HepG2 (cell line): ENCODE results near the gene OAT. TPM values are rescaled to one million over a fixed set of nuclear protein-coding genes. Genes with fewer than 3 reads are reported as not detected.

Experiments used
- BORCS8-MEF2B ChIP-seq: sonication (generic); formaldehyde crosslinking; IDR thresholded peaks from 2 replicates; pipeline ENCODE4 v1.8.0; 2022; ENCODE audit warnings: mild to moderate bottlenecking, missing genetic modification reagents
- CSRNP2 ChIP-seq: sonication (generic); formaldehyde crosslinking; conservative IDR thresholded peaks from 2 replicates; pipeline ENCODE4 v1.8.0; 2022; ENCODE audit warnings: low read depth, missing genetic modification reagents
- ELF4 ChIP-seq: sonication (generic); formaldehyde crosslinking; IDR thresholded peaks from 2 replicates; pipeline ENCODE4 v1.5.0; 2020; ENCODE audit warnings: missing genetic modification reagents, mild to moderate bottlenecking, moderate library complexity, borderline replicate concordance
- FOXM1 ChIP-seq: sonication (generic); formaldehyde crosslinking; IDR thresholded peaks from 2 replicates; pipeline ENCODE4 v1.5.0; 2020; ENCODE audit warnings: missing genetic modification reagents
- HHEX ChIP-seq: IDR thresholded peaks from 2 replicates; pipeline ENCODE4 v1.6.1; 2016; ENCODE audit warnings: control low read depth
- HNRNPLL ChIP-seq: fragments of 200-400 bp; formaldehyde crosslinking; IDR thresholded peaks from 2 replicates; pipeline ENCODE4 v1.6.1; 2017; ENCODE audit warnings: mild to moderate bottlenecking, low read depth, low read length; ENCODE audit not compliant: poor library complexity, severe bottlenecking
- KDM6A ChIP-seq: IDR thresholded peaks from 2 replicates; pipeline ENCODE4 v1.6.1; 2016; ENCODE audit warnings: low read depth
- KLF16 ChIP-seq, 2 experiments: sonication (generic) in 1 of 2; formaldehyde crosslinking in 1 of 2; IDR thresholded peaks; 2 replicates each; pipeline versions ENCODE4 v1.6.1 to v1.8.0; 2016 to 2023; ENCODE audit warnings: missing genetic modification reagents in 2 of 2, missing compliant biosample characterization in 1 of 2
- RNF219 ChIP-seq: sonication (generic); formaldehyde crosslinking; IDR thresholded peaks from 2 replicates; pipeline ENCODE4 v1.5.0; 2020; ENCODE audit warnings: mild to moderate bottlenecking, missing genetic modification reagents
- RORA ChIP-seq: sonication (generic); formaldehyde crosslinking; IDR thresholded peaks from 2 replicates; pipeline ENCODE4 v1.5.0; 2020; ENCODE audit warnings: mild to moderate bottlenecking, missing genetic modification reagents, moderate library complexity
- SMAD9 ChIP-seq: sonication (generic); formaldehyde crosslinking; IDR thresholded peaks from 2 replicates; pipeline ENCODE4 v1.5.1; 2020; ENCODE audit warnings: mild to moderate bottlenecking, missing genetic modification reagents
- SYNCRIP ChIP-seq: fragments of 200-400 bp; formaldehyde crosslinking; IDR thresholded peaks from 2 replicates; pipeline ENCODE4 v1.6.1; 2018; ENCODE audit warnings: mild to moderate bottlenecking, low read depth, low read length; ENCODE audit not compliant: insufficient read depth
- TERF1 ChIP-seq: sonication (generic); formaldehyde crosslinking; IDR thresholded peaks from 2 replicates; pipeline ENCODE4 v1.8.0; 2022; ENCODE audit warnings: mild to moderate bottlenecking, missing genetic modification reagents, moderate library complexity
- TIGD3 ChIP-seq: sonication (generic); formaldehyde crosslinking; IDR thresholded peaks from 2 replicates; pipeline ENCODE4 v1.5.1; 2020; ENCODE audit warnings: mild to moderate bottlenecking, missing genetic modification reagents, borderline replicate concordance
- YY1 ChIP-seq: IDR thresholded peaks from 2 replicates; pipeline ENCODE4 v1.6.1; 2011; ENCODE audit warnings: low read length, low read depth, moderate library complexity, mild to moderate bottlenecking; ENCODE audit not compliant: insufficient read depth, insufficient replicate concordance
- ZNF24 ChIP-seq: fragments of 450-650 bp; IDR thresholded peaks from 2 replicates; pipeline ENCODE4 v1.6.1; 2017; ENCODE audit warnings: antibody characterized with exemption, mild to moderate bottlenecking
- ZNF34 ChIP-seq: sonication (generic); formaldehyde crosslinking; IDR thresholded peaks from 2 replicates; pipeline ENCODE4 v1.4.0; 2020; ENCODE audit warnings: mild to moderate bottlenecking, missing genetic modification reagents, borderline replicate concordance
- ZNF605 ChIP-seq: sonication (generic); formaldehyde crosslinking; IDR thresholded peaks from 2 replicates; pipeline ENCODE4 v1.8.0; 2022; ENCODE audit warnings: mild to moderate bottlenecking, missing genetic modification reagents
- ZNF747 ChIP-seq: sonication (generic); formaldehyde crosslinking; IDR thresholded peaks from 2 replicates; pipeline ENCODE4 v1.8.1; 2023; ENCODE audit warnings: missing genetic modification reagents, mild to moderate bottlenecking, borderline replicate concordance
- ZNF800 ChIP-seq: sonication (generic); formaldehyde crosslinking; IDR thresholded peaks from 2 replicates; pipeline ENCODE4 v1.4.0; 2020; ENCODE audit warnings: missing genetic modification reagents
- ZSCAN31 ChIP-seq: sonication (generic); formaldehyde crosslinking; IDR thresholded peaks from 2 replicates; pipeline ENCODE4 v1.5.0; 2020; ENCODE audit warnings: low read depth, mild to moderate bottlenecking, missing genetic modification reagents
- polyA plus RNA-seq, 8 experiments: library from polyadenylated mRNA; depleted of rRNA in 3 of 8; stranded (reverse) in 7 of 8; unstranded in 1 of 8; fragments of >200 nt; fragmentation: Illumina TruSeq in 4 of 8; extraction: Trizol in 4 of 8; gene quantifications; 2 replicates each; pipeline versions ENCODE4 v1.2.1 to v1.2.3, GENCODE V29; 2011 to 2016; ENCODE audit warnings: low read depth in 4 of 8, missing spikeins in 1 of 8, mixed read lengths in 1 of 8; ENCODE audit not compliant: insufficient read depth in 1 of 8
- total RNA-seq, 5 experiments: library from RNA; depleted of rRNA; stranded (reverse); fragments of >200 nt; fragmentation: Illumina TruSeq; extraction: Trizol; gene quantifications; 2 replicates each; pipeline ENCODE4 v1.2.3, GENCODE V29; 2016; ENCODE audit warnings: low read depth in 1 of 5

OAT gene
- total and polyA plus RNA-seq, 2 of the 13 experiments (the other 11 are each of a cell fraction or from before 2014, with no cell fraction given), result 87.8 to 96.7 TPM

- peak; percentile 29; the same call in 1 of the 2 replicates for TF ChIP-seq ZNF747 (CRISPR knock-in tag)
- no peak for TF ChIP-seq RNF219 (CRISPR knock-in tag)
- no peak for TF ChIP-seq HHEX (CRISPR knock-in tag)
- TF ChIP-seq BORCS8-MEF2B, result no peak; the same call in 1 of the 2 replicates
- no peak for TF ChIP-seq SYNCRIP
- TF ChIP-seq HNRNPLL, result peak; percentile 81
- TF ChIP-seq ZSCAN31 (CRISPR knock-in tag), result no peak
- no peak for TF ChIP-seq RORA
- TF ChIP-seq ZNF24, result no peak
- no peak for TF ChIP-seq TIGD3
- TF ChIP-seq ZNF34 (CRISPR knock-in tag), result no peak
- TF ChIP-seq FOXM1, result no peak
- peak; percentile 16 for TF ChIP-seq YY1
- TF ChIP-seq TERF1, result no peak
- TF ChIP-seq KLF16 (CRISPR knock-in tag; IDR thresholded peaks at IDR 0.05), result peak in 1 of 2 experiments; percentile 63; a peak in 2 of 4 replicates
- TF ChIP-seq SMAD9 (CRISPR knock-in tag), result no peak
- TF ChIP-seq KDM6A, result no peak
- TF ChIP-seq CSRNP2 (CRISPR knock-in tag), result no peak
- TF ChIP-seq ELF4, result no peak
- TF ChIP-seq ZNF605 (CRISPR knock-in tag), result 0 out of 2 replicates have a peak, but pooled peaks have one; percentile 42
- peak; percentile 64; the same call in 1 of the 2 replicates for TF ChIP-seq ZNF800 (CRISPR knock-in tag)
Measured at GRCh38 chr10:124418726-124419501, at the start of gene OAT (continued).
